RPMI7951 (cell line): Measurements from ENCODE around the gene TFPT. TPM values are rescaled to one million over a fixed set of nuclear protein-coding genes. Genes with fewer than 3 reads are reported as not detected.

Experiments used
- DNase-seq: peaks from one replicate; pipeline ENCODE4 v3.0.0-alpha.2; 2012; ENCODE audit warnings: low read depth
- total RNA-seq: library from RNA; depleted of rRNA; stranded (reverse); fragments of >200 nt; shearing (Covaris generic); gene quantifications from 2 replicates; pipeline ENCODE4 v1.2.3, GENCODE V29; 2014

The TFPT gene
- total RNA-seq, 1 experiment from 2014 or later: 50.2 TPM

DNA sequence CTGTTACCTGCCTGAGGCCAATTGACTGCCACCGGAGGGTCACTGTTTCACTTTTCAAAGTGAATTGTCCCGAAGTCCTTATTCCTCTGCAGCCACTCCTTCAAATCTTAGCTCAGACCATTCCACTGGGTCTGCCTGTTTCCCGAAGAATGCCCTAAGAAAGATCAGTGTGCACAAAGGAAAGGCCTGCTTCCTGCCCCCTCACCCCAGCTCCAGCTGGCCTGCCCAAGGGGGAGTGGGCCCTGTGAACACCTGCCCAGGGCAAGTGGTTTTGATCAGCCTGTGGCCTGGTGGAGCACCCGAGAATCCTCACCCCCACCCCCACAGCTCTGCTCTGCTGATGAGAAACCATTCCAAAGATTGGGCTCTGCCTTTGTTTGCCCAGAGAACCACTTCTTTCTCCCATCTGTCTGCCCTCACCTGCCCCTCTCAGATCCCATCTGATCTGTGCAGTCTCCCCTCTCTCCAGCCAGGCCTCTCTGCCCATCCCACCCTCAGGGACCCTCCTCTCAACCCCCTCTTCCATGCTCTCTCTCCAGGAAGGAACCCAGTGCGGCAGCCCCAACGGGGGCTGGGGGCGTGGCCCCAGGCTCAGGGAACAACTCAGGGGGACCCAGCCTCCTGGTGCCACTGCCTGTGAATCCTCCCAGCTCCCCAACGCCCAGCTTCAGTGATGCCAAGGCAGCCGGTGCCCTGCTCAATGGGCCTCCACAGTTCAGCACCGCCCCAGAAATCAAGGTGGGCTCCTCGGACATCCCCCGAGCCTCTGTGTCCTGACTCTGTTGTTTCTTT lies 33.8 kb upstream of the TFPT start:
- DNase-seq: no peak

DNA sequence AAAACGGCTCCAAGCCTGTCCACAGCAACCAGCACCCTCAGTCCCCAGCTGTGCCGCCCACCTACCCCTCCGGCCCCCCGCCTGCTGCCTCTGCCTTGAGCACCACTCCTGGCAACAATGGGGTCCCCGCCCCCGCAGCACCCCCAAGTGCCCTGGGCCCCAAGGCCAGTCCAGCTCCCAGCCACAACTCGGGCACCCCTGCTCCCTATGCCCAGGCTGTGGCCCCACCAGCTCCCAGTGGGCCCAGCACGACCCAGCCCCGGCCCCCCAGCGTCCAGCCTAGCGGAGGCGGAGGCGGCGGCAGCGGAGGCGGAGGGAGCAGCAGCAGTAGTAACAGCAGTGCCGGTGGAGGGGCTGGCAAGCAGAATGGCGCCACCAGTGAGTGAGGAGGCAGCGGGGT lies 32.7 kb upstream of the TFPT start:
- DNase-seq: no peak

DNA sequence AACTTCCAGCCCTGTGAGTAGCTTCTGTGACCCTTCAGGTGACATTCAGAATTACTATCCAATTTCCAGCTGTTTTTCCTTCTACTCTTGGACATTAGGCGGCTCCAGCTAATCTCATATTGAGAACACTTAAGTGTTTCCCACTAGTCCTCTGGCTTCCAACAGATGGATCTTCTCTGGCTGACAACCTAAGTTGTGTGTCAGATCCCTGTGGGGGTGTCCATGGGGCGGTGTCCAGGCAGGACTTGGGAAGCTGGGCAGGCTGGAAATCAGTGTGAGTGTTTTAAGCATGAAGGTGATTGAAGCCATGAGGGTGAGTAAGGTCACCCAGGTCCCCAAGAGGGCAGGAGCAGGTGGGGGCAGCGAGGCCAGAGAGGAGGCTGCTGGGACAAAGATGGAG lies 32.2 kb upstream of the TFPT start:
- DNase-seq: no peak

DNA sequence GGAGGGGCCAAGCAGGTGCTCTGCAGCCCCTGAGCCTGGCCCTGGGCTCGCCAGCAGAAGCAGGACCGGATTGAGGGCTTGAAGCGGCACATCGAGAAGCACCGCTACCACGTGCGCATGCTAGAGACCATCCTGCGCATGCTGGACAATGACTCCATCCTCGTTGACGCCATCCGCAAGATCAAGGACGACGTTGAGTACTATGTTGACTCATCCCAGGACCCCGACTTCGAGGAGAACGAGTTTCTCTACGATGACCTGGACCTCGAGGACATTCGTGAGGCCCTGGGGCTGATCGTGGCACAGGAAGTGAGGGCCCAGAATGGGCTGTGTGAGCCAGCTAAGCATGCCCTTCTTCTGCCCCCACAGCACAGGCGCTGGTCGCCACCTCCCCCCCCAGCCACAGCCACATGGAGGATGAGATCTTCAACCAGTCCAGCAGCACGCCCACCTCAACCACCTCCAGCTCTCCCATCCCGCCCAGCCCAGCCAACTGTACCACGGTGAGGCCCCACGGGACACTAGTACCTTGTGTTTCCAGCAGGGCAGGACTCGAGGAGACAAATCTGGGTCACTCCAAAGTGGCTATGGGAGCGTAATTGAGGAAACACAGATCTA lies 30.2 kb upstream of the TFPT start:
- no peak for DNase-seq

- no peak for DNase-seq
Measured at GRCh38 chr19:54142166-54142780, 26.8 kb upstream of the TFPT start.

DNA sequence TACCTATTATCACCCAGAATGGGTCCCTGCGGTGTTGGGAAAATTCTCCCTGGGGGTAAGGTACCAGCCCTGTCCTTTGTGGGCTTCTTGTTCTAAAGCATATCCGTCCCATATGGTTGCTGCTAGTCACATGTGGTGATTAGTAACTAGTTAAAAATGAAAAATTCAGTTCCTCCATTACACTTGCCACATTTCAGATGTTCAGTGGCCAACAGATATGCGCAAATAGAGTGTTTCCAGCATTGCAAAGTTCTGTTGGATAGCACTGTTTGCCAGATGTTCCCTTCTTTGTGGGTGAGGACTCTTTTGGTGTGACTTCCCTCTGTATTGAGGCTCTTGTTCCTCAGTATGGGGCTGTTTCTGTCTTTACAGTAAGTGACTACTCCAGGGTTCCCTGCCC lies 25.9 kb upstream of the TFPT start:
- DNase-seq: no peak

DNA sequence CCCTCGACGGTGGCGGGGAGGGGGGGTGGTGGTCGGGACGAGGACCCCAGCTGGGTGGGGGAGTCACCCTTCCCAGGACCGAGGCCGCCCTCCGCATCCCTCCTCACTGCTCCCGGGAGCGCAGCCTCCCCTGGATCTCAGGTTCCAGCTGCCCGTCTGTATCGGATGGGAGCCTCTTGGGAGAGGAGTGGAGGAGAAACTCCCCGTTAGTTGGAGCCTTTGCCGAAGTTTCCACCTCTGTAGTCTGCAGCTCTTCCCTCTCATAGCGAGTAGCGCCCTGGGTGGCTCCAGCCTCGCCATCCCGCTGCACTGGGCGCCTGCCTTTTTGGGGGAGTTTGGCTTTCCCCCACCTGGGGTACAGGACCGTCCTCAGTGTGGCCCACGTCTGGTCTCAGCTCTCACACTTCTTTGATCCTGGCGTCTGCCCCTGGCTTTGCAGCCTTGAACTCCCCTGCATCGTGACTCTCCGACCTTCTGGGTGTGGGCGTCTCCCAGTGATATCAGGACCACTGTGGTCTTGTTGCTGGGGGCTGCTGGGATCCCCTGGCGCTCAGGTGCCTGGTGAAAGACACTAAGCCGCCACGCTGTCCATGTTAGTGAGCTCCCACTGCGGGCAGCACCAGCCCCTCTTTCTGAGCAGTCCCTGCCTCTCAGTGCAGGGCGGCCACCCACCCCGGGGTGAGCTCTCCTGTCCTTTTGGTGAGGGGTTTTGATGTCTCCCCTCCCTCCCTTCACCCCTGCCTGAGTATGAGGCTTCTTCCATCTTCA lies 23.2 kb upstream of the TFPT start:
- no peak for DNase-seq

DNA sequence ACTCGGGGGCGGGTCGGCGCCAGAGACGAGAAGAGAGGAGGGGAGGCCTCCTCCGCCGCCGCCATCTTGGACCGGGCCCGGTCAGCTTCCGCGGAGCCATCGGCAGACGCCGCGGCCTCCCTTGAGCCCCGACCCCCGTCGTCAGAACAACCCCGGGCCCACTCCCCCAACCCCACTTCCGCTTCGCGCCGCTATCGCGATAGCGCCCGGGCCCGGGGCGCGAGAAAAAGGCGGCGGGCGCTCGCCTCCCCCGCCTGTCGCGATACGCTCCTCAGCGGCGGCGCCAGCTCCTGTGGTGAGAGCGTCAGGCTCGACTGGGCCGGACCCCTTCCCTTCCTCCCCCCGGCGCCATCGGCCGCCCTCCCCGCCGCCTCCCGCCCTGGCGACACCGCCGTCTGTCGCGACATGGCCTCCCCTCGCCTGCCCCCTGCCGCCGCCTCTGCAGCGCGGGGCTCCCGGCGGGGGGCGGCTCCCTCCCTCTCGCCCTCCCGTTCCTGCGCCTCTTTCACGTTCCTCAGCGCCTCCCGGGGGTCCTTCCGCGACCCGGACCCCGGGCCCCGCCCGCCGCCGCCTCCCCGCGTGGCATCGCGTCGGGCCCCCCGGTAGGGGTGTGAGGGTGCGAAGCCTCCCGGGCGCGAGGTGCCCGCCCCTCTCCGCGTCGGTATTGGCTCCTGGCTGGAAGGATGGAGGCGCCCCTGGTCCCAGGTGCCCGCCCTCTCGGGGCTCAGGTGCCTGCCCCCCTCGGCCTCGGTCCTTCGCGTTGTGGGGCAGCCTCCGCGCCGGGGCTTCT lies 22.4 kb upstream of the TFPT start, which contains the start of gene CNOT3:
TSS of gene CNOT3 (plus strand) at position 64 of the 790 bp plus-strand sequence. CDS start 5,217 bp downstream, outside the sequence.
- no peak for DNase-seq

DNA sequence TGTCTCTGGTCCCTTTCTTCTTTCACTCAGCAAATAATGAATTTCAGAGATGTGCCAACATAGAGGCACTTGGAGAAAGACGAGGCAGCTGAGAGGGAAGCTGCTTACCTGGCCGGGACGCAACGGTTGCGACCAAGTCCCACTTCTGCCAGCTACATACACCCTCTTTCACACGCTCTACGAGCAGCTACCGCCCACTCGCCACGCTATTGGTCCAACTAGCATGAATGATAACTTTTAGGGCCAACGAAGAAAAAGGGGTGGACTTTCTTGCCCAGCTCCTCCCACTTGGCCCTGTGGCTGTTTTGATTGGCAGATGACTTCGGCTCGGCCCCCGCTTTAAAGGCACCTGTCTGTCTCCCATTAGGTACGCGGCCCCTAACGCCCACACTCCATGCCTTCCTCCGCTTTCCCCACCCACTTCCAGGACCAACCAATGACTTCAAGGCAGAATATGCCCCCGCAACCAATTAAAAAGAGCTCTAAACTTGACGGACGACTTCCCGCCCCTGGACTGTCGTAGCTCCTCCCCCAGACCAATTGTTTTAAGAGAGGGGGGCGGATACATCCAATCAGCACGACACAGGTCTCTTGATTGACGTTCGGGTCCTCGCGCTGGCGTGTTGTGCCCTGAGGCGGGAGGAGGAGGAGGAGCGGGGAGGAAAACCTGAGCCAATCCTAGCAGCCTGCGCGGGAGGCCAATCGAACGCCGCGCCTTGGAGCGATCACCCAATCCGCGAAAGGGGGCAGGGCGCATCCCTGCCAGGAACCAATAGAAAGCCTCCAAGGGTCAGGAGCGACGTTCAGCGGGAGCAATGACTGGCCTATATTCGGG lies 21.6 kb upstream of the TFPT start:
- peak; percentile 100 for DNase-seq

- no peak for DNase-seq
Measured at GRCh38 chr19:54136086-54136863, 20.8 kb upstream of the TFPT start.

GRCh38 chr19:54133957-54134590 lies 18.6 kb upstream of the TFPT start:
- DNase-seq: no peak

DNA sequence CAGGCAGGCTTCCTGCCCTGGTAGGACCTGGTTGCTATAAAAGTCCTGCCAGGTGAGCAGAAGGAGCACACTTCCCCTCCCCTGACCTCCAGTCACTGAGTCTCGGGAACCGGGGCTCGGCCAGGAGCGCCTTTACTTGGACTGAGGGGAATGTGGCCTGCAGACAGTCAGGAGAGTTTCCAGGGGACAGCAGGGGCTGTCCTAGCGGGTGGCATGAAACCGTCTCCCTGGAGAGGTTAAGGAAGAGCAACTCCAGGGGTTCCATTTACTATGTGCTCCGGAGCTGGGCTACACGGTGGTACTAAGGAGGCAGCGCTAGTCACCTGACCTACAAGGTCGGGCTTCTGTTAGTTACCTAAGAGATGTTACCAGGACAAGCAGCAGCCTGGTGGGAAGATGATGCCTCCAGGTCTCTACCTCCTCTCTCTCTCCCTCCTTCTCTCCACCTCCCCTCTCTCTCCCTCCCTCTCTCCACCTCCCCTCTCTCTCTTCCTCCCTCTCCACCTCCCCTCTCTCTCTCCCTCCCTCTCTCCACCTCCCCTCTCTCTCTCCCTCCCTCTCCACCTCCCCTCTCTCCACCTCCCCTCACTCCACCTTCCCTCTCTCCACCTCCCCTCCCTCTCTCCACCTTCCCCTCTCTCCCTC lies 18.0 kb upstream of the TFPT start:
- DNase-seq: no peak

DNA sequence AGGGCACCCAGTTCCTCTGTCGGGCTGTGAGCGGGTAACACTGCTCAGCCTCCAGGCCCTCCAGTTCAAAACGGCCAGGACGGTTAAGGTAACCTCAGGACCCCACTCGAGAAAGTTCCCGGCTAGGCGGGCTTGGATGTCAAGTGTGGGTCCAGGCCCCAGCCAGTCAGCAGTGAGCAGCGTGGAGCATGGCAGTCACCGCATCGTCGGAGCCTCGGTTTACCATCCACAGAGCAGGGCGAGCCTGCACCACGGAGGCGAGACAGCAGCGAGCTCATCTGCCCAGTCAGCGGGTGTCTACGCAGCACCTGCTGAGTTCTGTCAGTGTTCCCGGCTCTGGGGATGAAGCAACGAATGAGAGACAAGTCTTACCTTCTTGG lies 14.2 kb upstream of the TFPT start:
- DNase-seq: no peak

DNA sequence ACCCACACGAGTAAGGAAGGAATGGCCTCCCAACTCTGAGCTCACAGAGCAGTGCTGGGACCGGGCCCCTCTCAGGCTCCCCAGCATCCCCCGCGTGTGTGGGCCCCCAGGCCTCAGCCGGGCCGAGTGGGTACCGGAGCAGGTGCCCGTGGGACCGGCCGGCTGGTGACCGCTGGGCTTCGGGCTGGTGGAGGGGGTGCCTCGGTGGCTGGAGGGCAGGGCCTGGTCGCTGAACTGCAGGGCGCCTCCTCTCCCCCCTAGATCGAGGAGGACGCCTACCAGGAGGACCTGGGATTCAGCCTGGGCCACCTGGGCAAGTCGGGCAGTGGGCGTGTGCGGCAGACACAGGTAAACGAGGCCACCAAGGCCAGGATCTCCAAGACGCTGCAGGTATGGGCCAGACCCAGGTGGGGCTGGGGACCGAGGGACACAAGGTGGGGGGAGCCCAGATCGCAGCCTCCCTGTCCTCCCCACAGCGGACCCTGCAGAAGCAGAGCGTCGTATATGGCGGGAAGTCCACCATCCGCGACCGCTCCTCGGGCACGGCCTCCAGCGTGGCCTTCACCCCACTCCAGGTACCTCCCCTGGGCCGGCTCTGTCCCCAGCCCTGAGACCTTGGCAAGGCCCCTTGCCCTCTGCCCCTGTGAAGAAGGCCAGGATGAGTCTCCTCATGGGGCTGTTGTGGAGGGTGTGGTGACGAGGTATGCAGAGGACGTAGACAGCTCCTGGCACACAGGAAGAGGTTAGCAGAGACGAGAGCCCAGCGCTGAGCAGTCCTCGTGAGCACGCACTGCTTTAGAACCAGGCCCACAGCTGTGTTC lies 13.5 kb upstream of the TFPT start:
- no peak for DNase-seq

GRCh38 chr19:54128441-54128725 lies 12.9 kb upstream of the TFPT start:
- DNase-seq: no peak

- DNase-seq: no peak
Measured at GRCh38 chr19:54127688-54128440, 12.4 kb upstream of the TFPT start.

DNA sequence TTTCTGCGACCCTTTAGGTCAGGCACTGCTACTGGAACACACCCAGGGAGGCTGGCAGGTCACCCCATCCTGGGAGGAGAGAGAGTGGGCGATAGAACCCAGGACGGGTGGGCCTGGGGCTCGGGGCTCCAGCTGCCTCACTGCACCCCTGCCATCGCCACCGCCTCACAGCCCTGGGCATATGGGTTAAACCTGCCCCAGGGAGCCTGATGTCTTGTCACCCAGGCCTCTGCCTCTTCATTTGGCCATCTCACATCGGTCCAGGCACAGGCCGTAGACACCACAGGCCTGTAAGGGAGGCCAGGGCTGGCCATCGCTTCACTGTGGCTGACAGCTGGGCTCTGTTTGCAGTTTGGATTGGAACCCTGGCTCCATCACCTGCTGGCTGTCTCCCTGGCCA lies 10.3 kb upstream of the TFPT start:
- DNase-seq: no peak
